Hippocampal formation (tissue), 2 donors: ENCODE data around the gene RAB15.

Source experiments
- DNase-seq, 2 donors: peaks; one replicate each; lab custom pipeline; 2025; lab: John Stamatoyannopoulos, UW

RAB15 gene

GRCh38 chr14:64955297-64955696 lies 16.8 kb downstream of the RAB15 start:
- DNase-seq = no peak

GRCh38 chr14:64954491-64955240 lies 17.5 kb downstream of the RAB15 start:
- no peak for DNase-seq

GRCh38 chr14:64953661-64954060 lies 18.5 kb downstream of the RAB15 start:
- no peak for DNase-seq

- no peak for DNase-seq
Observed at GRCh38 chr14:64953310-64953654, 18.9 kb downstream of the RAB15 start.

GRCh38 chr14:64952598-64953309 lies 19.4 kb downstream of the RAB15 start:
- no peak for DNase-seq

- DNase-seq = no peak
Observed at GRCh38 chr14:64951724-64952123, 20.4 kb downstream of the RAB15 start.

GRCh38 chr14:64951291-64951690 lies 20.8 kb downstream of the RAB15 start:
- no peak for DNase-seq

GRCh38 chr14:64950889-64951288 lies 21.2 kb downstream of the RAB15 start:
- no peak for DNase-seq

- DNase-seq = no peak
Observed at GRCh38 chr14:64948612-64949210, 23.4 kb downstream of the RAB15 start.

- DNase-seq = no peak
Observed at GRCh38 chr14:64947710-64948611, 24.2 kb downstream of the RAB15 start.

GRCh38 chr14:64946310-64947045 lies 25.7 kb downstream of the RAB15 start:
- no peak for DNase-seq

GRCh38 chr14:64945431-64946178 lies 26.5 kb downstream of the RAB15 start:
- no peak for DNase-seq

- DNase-seq = no peak
Observed at GRCh38 chr14:64944861-64945260, 27.3 kb downstream of the RAB15 start.

GRCh38 chr14:64944041-64944440 lies 28.1 kb downstream of the RAB15 start:
- no peak for DNase-seq

GRCh38 chr14:64943556-64943955 lies 28.6 kb downstream of the RAB15 start:
- DNase-seq = no peak

GRCh38 chr14:64942531-64943111 lies 29.5 kb downstream of the RAB15 start, which contains the start of gene GPX2:
Gene GPX2, minus strand, starts transcription at chr14:64942745. Its CDS starts 19 bp downstream, at chr14:64942726.
- no peak for DNase-seq

GRCh38 chr14:64940336-64940910 lies 31.7 kb downstream of the RAB15 start:
- no peak for DNase-seq

GRCh38 chr14:64939817-64940190 lies 32.3 kb downstream of the RAB15 start:
- no peak for DNase-seq

GRCh38 chr14:64938972-64939816 lies 32.9 kb downstream of the RAB15 start:
- DNase-seq = no peak
